ENCODE data around the gene ARHGAP26. TPM values are rescaled to one million over a fixed set of nuclear protein-coding genes. Genes with fewer than 3 reads are reported as not detected.

The ARHGAP26 gene
- total RNA-seq, 1 donor from 2014 or later: 20.1 TPM

DNA sequence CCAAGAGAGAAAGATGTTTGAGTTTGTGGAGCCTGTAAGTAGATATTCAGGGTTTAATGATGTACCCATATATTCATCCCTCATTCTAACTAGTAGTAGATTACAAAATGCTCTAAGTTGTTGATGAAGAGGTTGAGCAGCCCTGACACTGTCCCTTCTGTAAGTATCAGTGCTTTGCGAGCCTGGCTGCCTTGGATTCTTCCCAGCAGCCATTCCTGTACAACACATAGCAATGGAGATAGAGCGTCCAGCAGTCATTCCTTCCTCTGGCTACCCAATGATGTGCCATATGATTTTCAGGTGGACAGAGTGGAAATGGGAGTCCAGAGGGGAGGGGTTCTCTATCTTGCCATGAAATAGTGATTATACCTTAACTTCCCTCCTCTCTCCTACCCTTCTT lies 124.1 kb downstream of the ARHGAP26 start:
- no peak overlapping the region for H3K27ac Mint-ChIP-seq (ENCODE audit: unreplicated experiment)
- H3K9me3 Mint-ChIP-seq (ENCODE audit: unreplicated experiment): no peaks in the 10 kb centered on the region
- H3K27me3 Mint-ChIP-seq (ENCODE audit: unreplicated experiment): no peaks in the 10 kb centered on the region
- peaks cover 3% of the 10 kb centered on the region for H3K4me1 Mint-ChIP-seq (ENCODE audit: low read depth, unreplicated experiment)
- H3K4me3 Mint-ChIP-seq (ENCODE audit: unreplicated experiment): no peak overlapping the region
- H3K36me3 Mint-ChIP-seq (ENCODE audit: unreplicated experiment): no peaks in the 10 kb centered on the region
- no peak for DNase-seq
- TF ChIP-seq, protein P1, sequence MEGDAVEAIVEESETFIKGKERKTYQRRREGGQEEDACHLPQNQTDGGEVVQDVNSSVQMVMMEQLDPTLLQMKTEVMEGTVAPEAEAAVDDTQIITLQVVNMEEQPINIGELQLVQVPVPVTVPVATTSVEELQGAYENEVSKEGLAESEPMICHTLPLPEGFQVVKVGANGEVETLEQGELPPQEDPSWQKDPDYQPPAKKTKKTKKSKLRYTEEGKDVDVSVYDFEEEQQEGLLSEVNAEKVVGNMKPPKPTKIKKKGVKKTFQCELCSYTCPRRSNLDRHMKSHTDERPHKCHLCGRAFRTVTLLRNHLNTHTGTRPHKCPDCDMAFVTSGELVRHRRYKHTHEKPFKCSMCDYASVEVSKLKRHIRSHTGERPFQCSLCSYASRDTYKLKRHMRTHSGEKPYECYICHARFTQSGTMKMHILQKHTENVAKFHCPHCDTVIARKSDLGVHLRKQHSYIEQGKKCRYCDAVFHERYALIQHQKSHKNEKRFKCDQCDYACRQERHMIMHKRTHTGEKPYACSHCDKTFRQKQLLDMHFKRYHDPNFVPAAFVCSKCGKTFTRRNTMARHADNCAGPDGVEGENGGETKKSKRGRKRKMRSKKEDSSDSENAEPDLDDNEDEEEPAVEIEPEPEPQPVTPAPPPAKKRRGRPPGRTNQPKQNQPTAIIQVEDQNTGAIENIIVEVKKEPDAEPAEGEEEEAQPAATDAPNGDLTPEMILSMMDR (IDR thresholded peaks at IDR 0.05; ENCODE audit: partially characterized antibody, unreplicated experiment): no peak

DNA sequence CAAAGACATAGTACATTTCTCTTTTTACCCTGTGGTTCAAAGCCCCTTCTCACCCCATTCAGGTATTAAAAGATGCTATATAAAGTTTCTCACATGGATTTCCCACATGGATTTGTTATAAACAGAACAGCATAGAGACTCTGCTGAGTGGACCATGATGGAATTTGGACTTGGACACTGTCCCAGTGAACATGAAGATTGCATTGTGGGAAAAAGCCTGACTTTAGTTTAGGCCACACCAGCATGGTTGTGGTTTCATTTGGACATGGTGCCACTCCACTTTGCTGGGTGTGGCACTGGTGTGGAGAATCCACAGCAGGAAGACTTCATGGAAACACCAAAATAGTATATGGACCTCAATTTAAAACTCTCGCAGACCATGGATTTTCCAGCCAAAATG lies 124.6 kb downstream of the ARHGAP26 start:
- Mint-ChIP-seq H3K4me1 (ENCODE audit: low read depth, unreplicated experiment) (peaks cover 5% of the 10 kb centered on the region), H3K27me3 (ENCODE audit: unreplicated experiment) (no peaks in the 10 kb centered on the region), H3K4me3 (ENCODE audit: unreplicated experiment) (no peak overlapping the region), H3K36me3 (ENCODE audit: unreplicated experiment) (no peaks in the 10 kb centered on the region), H3K9me3 (ENCODE audit: unreplicated experiment) (no peaks in the 10 kb centered on the region), H3K27ac (ENCODE audit: unreplicated experiment) (no peak overlapping the region)
- TF ChIP-seq, protein P1 (IDR thresholded peaks at IDR 0.05; ENCODE audit: partially characterized antibody, unreplicated experiment): no peak
- no peak for DNase-seq

DNA sequence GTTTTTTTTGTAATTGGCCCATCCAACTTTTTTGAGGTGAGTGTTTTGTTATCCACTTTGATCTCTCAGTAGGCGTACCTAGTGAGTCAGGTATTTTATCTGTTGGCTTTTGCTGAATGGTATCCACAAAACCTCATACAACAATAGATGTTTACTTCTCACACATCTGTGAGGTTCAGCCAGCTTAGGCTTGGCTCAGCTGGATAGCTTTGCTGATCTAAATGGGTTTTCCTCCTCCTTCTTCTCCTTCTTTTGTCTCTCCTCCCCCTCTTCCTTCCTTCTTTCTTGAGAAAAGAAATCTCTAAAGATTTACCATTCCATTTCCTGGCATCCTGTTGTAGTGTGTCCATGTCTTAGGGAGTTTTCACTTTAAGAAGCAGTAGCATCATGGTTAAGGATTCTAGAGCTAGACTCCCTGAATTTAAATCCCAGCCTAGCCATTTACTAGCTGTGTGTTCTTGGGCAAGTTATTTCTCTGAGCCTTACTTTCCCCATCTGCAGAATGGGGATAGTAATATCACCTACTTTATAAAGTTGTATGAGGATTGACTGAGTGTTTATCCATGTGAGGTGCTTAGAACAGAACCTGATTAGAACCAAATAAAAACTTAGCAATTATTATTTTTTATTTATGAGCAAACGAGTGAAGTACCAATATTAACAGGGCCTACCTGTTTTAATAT lies 126.3 kb downstream of the ARHGAP26 start:
- Mint-ChIP-seq H3K9me3 (ENCODE audit: unreplicated experiment) (no peaks in the 10 kb centered on the region), H3K27me3 (ENCODE audit: unreplicated experiment) (no peaks in the 10 kb centered on the region), H3K36me3 (ENCODE audit: unreplicated experiment) (no peaks in the 10 kb centered on the region), H3K4me1 (ENCODE audit: low read depth, unreplicated experiment) (peaks cover 5% of the 10 kb centered on the region), H3K4me3 (ENCODE audit: unreplicated experiment) (no peak overlapping the region), H3K27ac (ENCODE audit: unreplicated experiment) (no peak overlapping the region)
- DNase-seq: no peak
- TF ChIP-seq, protein P1 (IDR thresholded peaks at IDR 0.05; ENCODE audit: partially characterized antibody, unreplicated experiment): no peak

DNA sequence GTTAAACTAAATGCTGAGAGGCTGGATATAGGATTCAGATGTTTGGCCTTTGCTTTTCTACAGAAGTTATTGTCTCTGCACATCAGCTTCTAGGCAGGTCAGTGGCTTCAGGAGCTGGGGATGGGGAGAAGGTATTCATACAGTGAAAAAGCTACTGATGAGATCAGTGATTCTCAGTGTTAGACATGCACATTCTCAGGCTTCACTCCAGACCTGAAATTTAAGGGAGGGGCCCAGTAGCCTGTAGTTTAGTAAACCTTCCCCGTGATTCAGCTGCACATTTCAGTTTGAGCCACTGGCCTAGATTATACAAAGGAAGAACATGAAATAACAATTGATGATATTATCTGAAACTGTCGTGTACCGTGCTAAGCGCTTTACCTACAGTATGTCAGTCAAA lies 127.2 kb downstream of the ARHGAP26 start:
- H3K27me3 Mint-ChIP-seq (ENCODE audit: unreplicated experiment): no peaks in the 10 kb centered on the region
- peaks cover 1% of the 10 kb centered on the region for H3K9me3 Mint-ChIP-seq (ENCODE audit: unreplicated experiment)
- H3K27ac Mint-ChIP-seq (ENCODE audit: unreplicated experiment): no peak overlapping the region
- TF ChIP-seq, protein P1 (IDR thresholded peaks at IDR 0.05; ENCODE audit: partially characterized antibody, unreplicated experiment): no peak
- peaks cover 5% of the 10 kb centered on the region for H3K4me1 Mint-ChIP-seq (ENCODE audit: low read depth, unreplicated experiment)
- no peak for DNase-seq
- H3K4me3 Mint-ChIP-seq (ENCODE audit: unreplicated experiment): no peak overlapping the region
- no peaks in the 10 kb centered on the region for H3K36me3 Mint-ChIP-seq (ENCODE audit: unreplicated experiment)

DNA sequence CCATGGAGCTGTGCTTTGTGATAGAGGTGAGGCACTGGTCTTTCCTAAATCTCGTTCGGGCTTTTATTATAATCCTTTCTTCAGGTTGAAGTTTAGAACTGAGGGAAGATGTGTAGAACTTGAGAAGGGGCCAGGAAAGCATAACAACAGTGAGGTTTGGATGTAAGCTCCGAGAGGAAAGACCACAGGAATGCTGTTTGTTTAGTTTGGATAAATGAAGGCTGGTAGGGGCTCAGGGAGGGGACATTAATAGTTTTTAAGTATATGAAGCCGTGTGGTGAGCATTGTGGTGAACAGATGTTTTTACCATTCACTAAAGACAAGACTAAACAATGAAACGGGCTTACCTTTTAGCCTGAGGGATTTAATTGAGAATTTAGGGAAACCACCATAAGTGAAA lies 130.8 kb downstream of the ARHGAP26 start:
- H3K9me3 Mint-ChIP-seq (ENCODE audit: unreplicated experiment): peaks cover 1% of the 10 kb centered on the region
- H3K4me1 Mint-ChIP-seq (ENCODE audit: low read depth, unreplicated experiment): peaks cover 5% of the 10 kb centered on the region
- no peak overlapping the region for H3K27ac Mint-ChIP-seq (ENCODE audit: unreplicated experiment)
- no peaks in the 10 kb centered on the region for H3K27me3 Mint-ChIP-seq (ENCODE audit: unreplicated experiment)
- no peak overlapping the region for H3K4me3 Mint-ChIP-seq (ENCODE audit: unreplicated experiment)
- TF ChIP-seq, protein P1 (IDR thresholded peaks at IDR 0.05; ENCODE audit: partially characterized antibody, unreplicated experiment): no peak
- DNase-seq: no peak
- H3K36me3 Mint-ChIP-seq (ENCODE audit: unreplicated experiment): no peaks in the 10 kb centered on the region

Measured in glutamatergic neuron (in vitro differentiated cells).